GM12801 (cell line): ENCODE data around the gene EARS2.

Experiments
- TF ChIP-seq, protein P1 (sequence below): IDR thresholded peaks from one replicate; pipeline ENCODE4 v1.5.1; 2011; ENCODE audit warnings: control low read depth; ENCODE audit not compliant: insufficient read length; ENCODE audit errors: extremely low read depth

The EARS2 gene

DNA sequence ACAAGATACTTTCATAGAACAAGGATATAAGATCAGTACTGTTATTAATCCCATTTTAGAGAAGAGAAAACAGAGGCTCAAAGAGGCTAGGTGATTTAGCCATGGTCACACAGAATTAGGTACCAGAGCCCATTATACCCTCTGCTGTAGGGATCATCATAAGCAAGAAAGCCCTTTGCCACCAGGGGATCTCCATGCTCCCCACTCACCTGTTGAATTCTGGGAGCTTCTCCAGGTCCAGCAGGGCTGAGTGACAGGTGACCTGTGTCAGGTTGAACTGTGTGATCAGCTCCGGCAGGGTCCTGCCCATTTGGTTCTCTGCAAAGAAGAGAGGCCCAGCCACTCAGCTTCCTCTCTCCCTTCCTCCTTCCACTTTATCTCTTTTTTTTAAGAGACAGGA, 24.7 kb downstream of the EARS2 start:
- TF ChIP-seq, protein P1, sequence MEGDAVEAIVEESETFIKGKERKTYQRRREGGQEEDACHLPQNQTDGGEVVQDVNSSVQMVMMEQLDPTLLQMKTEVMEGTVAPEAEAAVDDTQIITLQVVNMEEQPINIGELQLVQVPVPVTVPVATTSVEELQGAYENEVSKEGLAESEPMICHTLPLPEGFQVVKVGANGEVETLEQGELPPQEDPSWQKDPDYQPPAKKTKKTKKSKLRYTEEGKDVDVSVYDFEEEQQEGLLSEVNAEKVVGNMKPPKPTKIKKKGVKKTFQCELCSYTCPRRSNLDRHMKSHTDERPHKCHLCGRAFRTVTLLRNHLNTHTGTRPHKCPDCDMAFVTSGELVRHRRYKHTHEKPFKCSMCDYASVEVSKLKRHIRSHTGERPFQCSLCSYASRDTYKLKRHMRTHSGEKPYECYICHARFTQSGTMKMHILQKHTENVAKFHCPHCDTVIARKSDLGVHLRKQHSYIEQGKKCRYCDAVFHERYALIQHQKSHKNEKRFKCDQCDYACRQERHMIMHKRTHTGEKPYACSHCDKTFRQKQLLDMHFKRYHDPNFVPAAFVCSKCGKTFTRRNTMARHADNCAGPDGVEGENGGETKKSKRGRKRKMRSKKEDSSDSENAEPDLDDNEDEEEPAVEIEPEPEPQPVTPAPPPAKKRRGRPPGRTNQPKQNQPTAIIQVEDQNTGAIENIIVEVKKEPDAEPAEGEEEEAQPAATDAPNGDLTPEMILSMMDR = no peak

DNA sequence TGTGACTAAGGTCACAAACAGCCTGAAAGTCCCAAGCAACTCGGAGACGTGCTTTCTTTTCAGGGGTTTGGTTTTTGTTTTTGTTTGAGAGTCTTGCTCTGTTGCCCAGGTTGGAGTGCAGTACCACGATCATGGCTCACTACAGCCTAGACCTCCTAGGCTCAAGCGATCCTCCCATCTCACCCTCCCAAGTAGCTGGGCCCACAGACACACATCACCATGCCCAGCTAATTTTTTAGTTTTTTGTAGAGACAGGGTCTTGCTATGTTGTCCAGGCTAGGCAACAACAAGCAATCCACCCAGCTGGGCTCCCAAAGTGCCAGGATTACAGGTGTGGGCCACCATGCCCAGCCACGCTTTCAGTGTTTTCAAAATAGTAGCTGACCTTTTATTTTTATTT, 27.1 kb downstream of the EARS2 start:
- TF ChIP-seq, protein P1 = no peak

DNA sequence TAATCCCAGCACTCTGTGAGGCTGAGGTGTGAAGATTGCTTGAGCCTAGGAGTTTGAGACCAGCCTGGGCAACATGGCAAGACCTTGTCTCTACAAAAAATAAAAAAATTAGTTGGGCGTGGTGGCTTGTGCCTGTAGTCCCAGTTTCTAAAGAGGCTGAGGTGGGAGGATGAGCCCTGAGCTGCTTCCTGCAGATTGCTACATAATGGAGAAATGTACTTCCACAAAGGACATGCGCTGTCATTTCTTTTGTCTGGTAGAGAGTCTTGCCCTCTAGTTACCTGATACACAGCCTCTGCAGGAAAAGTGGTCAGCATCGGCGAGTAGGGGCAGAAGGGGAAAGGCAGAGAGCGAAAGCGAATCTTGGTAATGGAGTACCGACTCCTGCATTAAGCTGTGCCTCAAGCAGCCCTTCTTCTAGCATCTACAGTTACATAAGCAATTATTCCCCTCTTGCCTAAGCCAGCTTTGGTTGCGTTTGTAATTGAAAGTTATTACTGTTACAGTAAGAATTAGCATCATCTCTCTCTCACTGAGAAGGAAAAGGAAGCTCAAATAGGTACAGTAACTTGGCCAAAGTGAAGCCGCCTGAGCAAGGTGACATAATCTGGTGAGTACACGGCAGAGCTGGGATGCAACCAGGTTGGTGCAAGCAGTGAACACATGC, 28.4 kb downstream of the EARS2 start:
- TF ChIP-seq, protein P1 = no peak

DNA sequence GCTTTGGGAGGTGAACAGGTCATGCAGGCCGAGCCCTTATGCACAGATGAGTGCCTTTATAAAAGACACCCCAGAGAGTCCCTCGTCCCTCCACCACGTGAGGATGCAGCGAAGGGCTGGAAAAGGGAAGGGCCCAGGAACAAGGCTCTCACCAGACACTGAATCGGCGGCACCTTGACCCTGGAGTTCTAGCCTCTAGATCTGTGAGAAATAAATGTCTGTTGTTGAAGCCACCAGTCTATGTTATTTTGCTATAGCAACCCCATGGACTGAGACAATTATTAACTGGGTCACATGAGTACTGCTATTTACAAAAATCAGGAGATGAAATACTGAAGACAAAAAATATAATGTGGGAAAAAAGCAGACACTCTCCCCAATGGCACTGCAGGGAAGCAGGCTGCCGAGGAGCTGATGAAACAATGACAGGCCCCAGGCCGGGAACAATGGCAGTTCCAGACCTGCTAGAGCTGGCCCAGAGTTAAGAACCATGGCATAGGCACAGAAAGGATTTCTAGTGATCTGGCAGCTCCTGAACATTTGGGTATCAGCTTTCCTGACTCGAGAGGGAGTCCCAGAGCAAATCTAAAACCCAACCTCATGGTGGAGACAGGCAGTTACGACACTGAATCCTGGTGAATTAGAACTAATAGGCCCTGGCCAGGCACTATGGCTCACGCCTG, 29.0 kb downstream of the EARS2 start:
- TF ChIP-seq, protein P1 = no peak

DNA sequence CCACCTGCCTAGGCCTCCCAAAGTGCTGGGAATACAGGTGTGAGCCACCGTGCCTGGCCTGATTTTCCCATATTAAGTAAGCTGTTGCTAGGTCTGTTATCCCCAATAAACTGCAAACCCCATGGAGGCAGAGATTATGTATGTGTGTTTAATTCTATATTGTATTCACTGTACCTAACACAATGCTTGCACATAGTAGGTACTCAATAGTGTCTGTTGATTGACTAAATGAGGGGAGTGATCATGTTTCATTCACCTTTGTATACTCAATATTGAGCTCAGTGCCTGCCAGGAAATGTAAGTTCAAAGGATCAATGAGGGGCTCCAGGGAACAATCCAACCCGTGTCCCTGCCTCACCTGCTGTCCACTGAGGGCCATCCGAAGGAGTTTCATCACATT, 32.3 kb downstream of the EARS2 start:
- TF ChIP-seq, protein P1 = no peak

DNA sequence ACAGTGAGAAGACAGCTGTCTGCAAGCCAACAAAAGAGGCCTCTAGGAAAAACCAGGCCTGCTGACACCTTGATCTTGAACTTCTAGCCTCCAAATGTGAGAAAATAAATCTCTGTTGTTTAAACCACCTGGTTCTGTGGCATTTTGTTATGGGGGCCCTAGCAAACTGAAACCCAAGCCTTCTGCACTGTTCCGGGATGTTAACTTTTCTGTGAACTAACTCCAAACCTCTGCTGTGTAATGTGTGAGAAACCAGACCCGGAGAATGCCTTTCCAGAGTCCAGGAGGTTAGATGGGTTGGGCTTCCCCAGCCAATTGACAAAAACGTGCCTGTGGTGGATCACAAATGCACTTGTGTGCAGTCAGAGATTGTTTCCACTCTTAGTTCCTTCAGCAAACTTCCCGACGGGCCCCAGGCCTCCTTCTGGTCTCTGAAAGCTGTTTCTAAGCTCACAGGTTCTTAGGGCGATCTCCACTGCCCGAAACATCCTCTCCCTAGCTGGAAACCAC, 33.2 kb downstream of the EARS2 start:
- TF ChIP-seq, protein P1 = no peak

DNA sequence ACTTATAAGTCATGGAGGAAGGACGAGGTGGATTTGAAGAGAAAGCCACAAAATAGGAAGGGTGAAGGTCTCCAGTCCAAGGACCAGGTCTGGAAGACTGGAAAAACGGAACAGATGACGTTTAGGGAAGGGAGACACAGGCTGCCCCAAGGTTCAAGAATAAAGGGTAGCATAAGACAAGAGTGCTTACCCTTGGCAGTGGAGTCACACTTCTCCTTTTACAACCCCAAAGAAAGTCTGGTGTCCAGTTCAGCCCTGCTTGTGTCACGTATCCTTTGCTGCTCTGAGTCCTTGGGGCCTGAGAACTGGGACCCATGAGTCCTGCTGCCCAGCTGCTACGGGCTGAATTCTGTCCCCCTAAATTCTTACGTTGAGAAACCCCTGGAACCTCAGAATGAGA, 33.8 kb downstream of the EARS2 start:
- TF ChIP-seq, protein P1 = no peak
